Choroid plexus epithelial cell (primary cell): ENCODE data around the gene CROCC2.

Experiments used
- DNase-seq: peaks from one replicate; pipeline ENCODE4 v3.0.0-alpha.2; 2010; ENCODE audit warnings: low read depth
- H3K4me3 ChIP-seq: 2 replicates; pipeline ENCODE4 v1.5.1; 2011; ENCODE audit warnings: low read depth, mild to moderate bottlenecking, control low read depth, low read length, moderate library complexity
- CTCF ChIP-seq: conservative IDR thresholded peaks from 2 replicates; pipeline ENCODE4 v1.5.1; 2011; ENCODE audit warnings: low read depth, mild to moderate bottlenecking, control low read depth, inconsistent platforms, low read length, moderate library complexity

Gene CROCC2

DNA sequence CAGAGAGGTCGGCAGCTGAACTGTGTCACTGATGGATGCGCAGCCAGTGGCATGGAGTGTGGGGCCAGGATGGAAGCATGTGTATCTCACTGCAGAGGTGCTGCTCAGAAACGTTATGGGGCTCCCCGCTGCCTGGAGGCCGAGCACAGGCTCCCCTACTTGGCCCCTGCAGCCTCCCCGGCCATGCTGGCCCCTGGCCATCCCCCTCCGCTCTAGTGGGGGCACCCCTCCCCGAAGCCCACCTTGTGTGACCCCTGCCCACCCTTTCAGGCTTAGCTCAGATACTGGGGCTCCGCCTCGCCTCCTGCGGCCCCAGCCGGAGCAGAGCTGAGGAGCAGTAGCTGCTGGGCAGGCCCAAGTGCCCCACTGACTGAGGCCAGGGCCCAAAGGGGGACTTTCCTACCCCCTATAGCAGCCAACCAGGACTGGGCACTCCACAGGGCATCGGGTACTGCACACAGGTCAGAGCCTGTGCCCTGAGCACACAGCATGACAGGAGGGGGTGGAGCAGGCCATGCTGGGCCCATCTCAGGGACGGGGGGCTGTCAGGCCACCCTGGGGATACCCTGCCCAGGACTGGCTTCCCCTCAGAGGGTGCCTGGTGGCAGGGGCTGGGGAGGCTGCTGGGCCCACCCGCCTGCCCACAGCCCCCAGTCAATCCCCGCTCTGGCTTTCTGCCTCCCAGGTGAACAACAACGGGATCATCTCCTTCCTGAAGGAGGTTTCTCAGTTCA lies 123.6 kb downstream of the CROCC2 start:
- H3K4me3 ChIP-seq = no peak overlapping the region
- no peak for TF ChIP-seq CTCF
- DNase-seq = no peak

GRCh38 chr2:241030333-241030680 lies 124.2 kb downstream of the CROCC2 start:
- TF ChIP-seq CTCF = no peak
- no peak for DNase-seq
- H3K4me3 ChIP-seq = no peak overlapping the region

DNA sequence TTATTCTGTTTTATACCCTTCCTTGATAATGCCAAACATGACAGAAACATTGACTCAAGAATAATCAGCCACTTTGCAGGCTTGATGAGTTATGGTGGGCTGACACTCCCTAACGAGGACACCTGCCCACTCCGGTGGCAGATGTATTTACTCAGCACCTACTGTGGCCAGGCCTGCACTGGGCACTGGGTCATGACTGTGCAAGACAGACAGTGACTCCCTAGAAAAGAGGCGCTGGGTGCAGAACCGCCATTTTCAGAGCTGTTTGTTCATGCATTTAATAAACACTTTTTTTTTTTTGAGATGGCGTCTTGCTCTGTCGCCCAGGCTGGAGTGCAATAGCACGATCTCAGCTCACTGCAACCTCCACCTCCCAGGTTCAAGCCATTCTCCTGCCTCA lies 124.7 kb downstream of the CROCC2 start:
- DNase-seq = no peak
- H3K4me3 ChIP-seq = no peak overlapping the region
- no peak for TF ChIP-seq CTCF

DNA sequence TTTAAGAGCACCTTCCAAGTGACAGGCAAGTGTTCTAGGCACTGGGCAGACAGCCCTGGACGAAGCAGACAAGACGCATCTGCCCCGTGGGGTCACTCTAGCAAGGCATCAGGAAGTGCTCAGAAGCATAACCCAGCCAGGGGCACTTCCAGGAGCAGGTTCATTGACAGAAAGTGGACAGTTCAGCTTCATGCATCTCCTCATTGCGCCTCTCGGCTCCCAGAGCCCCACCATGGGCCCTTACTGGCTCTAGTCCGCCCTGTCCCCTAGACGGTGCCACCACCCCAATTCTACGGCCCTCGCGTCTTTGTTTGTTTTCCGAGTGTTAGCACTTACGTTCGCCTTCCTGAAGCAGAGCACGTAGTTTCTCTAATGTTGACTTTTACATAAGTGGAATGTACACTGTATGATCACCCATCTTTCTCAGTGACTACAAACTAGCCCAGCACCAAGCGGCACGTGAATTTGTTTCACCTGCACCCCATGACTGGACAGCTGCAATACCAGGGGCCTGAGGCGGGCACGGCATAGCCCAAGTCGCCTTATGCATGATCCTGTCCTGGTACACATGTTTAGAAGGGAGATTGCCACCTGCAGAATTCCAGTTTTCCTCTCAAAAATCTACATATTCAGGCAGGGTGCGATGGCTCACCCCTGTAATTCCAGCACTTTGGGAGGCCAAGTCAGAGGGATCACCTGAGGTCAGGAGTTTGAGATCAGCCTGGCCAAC lies 125.5 kb downstream of the CROCC2 start:
- no peak for TF ChIP-seq CTCF
- no peak overlapping the region for H3K4me3 ChIP-seq
- no peak for DNase-seq

DNA sequence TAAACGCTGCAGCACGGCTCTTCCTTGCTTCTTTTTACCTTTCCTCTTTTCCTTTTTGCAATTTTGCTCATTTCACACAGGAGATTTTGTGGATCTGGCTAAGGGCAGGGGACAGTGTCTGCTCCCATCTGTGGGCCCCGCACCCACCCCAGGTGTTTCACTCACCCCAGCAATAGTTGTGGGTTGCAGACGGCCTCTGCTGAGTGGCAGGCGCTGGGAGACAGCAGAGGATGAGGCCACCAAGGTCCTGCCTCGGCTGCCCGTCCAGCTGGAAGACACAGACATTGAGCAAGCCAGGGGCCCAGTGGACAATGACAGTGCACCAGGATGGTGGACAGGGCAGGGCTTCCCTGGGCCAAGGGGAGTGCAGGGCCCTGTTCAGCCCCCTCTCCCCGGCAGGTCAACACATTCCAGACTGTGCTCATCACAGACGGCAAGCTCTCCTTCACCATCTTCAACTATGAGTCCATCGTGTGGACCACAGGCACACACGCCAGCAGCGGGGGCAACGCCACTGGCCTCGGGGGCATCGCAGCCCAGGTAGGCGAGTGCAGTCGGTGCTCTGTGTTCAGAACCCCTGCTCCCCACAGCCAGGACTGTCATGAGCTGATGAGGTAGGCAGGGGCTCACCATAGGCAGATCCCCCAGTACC lies 127.3 kb downstream of the CROCC2 start:
- no peak for DNase-seq
- H3K4me3 ChIP-seq = no peak overlapping the region
- TF ChIP-seq CTCF = no peak

DNA sequence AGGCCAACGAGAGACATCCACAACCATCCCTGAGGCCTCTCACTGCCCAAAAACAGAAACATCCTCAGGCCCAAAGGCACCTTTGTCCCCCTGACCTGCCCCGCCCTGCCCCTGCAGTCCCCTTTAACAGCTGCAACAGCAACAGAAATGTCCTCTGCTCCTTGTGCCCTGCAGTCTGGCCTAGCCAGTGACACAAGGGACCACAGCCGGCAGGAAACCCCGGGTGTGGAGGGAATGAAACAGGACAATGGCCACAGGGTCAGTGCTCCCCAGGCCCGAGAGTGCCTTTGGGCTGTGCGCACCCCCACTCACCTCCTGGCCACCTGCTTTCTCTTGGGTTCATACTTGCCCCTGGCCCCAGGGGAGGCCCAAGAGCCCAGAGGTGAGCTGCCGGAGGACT lies 127.9 kb downstream of the CROCC2 start:
- no peak for TF ChIP-seq CTCF
- DNase-seq = no peak
- H3K4me3 ChIP-seq = no peak overlapping the region
